ENCODE data around the gene RNF150.

RNF150 gene

DNA sequence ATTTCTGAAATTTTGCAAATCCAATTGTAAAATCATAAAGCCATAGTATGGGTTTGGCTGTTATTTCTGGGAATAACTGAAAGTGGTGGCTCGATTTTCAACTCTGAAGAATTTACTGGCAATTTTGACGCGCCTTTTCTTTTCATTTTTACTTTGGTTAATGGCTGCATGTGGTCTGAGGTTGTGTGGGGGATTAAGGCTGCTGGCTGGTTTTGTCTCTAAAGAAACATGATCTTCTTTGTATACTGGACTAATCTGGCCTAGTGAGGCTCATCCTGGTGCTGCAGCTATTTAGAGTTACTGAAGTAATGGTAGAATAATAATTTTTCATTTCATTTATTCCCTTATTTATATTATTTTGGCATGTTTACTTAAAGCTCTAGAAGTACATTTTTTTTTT lies 164.0 kb downstream of the RNF150 start:
- no peak for DNase-seq

DNA sequence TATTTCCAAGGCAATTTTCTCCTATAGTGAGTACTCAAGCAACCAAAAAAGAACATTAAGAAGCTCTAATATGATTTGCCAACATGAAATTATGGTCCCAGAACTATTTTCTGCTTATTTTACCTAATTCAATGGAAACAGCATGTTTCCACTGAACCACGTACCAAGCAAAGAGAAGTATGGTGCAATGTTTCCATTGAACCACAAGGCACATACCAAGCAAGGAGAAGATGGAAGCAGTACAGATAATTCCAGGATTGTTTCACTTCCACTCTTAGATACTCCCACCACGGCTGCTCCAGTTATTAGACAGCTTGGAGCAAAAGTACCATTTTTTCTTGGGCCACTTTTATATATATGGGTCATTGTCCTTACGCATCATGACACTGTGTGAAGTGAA lies 164.9 kb downstream of the RNF150 start:
- no peak for DNase-seq

DNA sequence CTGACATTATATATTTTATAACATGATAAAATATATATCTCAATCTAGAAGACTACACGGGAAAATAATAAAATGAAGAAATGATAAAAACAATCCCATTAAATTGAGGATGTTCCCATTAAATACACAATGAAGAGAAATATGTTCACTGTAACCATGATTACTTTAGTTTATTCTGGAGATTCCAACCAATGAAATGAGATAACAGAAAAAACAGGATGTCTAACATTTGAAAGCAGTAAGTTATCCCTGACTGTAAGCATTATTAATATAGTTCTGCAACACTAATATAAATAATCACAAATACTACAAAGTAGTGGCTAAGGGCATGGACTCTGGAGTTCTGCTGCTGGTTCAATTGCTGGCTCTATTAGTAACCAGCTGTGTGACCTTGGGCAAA lies 169.4 kb downstream of the RNF150 start:
- no peak for DNase-seq

DNA sequence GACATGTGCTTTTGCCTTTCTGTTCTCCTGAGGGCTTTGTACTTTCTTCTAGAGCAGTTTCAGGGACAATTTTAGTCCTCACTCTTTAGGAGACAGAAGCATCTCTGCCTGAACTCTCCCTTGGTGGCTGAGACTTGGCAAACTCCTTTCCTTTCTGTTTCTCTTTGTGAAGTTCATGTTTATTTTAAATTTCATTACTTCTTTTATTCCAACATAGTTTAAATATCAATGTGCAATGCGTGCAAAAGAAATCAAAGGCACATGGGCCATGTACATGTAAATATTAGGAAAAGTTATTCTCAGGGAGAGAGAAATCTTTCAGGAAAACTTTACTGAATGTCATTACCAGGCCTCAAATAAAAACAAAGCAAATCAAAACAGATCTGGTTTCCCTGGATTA lies 177.6 kb downstream of the RNF150 start:
- no peak for DNase-seq

DNA sequence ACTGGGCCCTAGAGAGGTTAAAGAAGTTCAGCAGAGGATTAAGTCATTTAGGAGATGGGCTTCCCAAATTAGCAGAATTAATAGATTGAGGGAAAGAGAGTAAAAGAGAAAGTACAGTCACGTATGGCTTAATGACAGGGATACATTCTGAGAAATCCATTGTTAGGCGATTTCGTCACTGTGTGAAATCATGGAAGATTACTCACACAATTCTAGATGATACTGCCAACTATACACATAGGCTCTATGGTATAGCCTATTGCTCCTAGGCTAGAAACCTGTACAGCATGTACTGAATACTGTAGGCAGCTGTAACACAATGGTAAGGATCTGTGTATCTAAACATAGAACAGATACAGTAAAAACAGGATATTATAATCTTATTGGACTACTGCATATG lies 180.6 kb downstream of the RNF150 start:
- DNase-seq, result no peak

DNA sequence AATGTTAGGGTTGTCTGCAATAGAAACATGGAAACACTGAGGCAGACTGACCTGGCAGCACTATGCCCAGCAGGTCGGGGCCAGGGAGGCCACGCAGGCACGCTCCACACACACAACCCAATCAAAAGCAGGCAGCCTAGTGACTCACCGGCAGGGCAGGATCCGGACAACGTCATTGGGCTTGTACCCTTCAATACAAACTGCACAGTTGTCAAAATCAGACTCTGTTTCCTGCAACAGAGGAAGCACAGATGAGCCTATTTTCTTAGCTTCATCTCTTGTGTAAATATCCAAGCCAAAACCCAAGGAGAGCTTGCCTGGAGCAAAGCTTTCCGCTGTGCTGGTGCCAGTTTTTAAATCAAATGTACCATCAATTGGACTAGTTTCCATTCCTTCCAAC lies 185.8 kb downstream of the RNF150 start:
- no peak for DNase-seq

DNA sequence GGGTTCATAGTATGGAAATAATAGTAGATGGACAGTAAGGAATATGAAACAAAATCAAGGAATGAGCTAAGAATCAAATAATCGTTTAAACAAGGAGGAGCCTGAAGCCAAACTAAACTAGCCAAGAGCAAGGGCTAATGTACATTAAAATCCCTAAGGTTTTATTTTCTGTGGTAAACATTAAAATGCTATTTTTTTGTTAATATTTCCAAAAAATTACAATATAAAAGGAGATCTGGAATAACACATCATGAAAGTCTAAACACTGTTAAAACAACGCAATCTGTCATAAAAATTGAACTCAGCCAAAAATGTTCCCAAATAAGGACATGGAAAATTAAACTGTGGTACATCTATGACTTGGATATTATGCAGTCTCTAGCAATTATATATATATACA lies 188.2 kb downstream of the RNF150 start:
- DNase-seq, result no peak

DNA sequence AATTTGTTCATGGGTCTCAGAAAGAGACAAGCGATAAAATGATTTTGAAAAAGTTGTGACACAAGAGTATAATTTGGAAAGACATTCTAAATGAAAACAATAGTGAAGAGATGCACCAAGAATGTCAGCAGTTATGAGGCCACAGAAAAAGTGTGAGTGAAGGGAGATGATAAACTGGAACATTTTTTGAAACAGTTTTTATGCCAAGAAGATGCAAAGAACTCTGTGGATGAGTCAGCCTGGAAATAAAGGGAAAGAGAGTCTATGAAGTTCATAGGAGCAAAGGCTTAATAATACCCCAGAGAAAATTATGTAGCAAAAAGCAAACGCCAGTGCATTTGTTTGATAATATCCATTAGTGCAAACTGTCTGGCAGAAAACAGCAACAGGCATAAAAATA lies 188.7 kb downstream of the RNF150 start:
- DNase-seq, result no peak

DNA sequence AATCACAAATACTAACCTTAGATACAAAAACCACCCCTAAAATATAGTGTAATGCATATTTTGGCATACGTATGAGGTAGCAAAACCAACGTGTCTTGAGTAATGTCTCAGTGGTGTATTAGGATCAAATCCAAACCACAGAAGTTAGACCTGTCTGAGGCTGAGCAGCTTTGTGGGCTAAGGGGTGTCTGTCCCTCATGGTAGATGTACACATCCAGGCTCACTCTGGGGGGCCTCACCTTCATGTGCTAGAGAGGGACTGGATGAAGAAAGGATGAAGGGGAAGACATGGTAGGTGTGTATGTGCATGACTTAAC lies 189.1 kb downstream of the RNF150 start:
- DNase-seq, result no peak

DNA sequence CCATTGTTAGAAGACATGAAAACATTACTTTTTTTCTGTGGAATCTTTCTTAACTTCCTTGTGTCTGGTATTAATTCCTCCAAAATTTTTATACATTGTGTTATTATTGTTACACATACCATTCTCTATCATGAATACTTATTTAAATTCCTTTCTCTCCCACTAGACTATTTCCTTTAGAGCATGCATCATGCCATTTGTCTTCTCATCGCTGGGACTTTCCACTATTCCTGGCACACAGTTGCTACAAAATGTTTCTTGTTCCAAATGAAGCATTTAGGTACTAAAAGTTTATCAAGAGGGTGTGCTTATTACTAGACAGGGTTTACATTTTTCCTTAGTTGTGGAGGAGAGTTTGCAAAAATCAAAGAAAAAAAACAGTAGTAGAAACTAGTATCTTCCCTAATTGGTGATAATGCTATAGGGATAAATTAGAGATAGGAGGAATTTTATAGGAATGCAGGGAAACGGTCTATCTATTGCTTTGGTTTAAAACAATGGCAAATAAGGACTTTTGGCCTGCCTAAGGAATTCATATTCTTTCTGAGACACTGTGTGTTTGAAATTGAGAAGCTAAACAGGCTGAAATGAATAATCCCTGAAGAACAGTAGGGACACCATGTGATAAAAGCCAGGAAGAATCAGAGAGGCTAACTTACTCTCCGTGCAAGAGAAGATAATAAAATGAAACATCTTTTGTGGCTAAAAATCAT lies 189.6 kb downstream of the RNF150 start:
- no peak for DNase-seq

DNA sequence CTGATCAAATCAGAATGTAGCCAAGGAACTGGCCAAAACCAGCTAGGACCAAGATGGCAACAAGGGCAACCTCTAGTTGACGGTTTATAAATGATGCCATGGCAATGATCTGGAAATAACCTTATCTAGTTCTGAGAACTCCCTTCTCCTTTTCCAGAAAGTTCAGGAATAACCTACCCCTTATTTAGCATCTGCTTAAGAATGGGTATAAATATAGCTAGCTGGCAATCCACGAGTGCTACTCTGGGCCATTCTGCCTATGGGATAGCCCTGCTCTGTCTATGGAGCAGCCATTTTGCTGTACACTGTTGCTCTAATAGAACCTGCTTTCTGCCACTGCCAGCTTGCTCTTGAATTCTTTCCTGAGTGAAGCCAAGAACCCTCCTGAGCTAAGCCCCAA lies 192.7 kb downstream of the RNF150 start:
- DNase-seq, result no peak

DNA sequence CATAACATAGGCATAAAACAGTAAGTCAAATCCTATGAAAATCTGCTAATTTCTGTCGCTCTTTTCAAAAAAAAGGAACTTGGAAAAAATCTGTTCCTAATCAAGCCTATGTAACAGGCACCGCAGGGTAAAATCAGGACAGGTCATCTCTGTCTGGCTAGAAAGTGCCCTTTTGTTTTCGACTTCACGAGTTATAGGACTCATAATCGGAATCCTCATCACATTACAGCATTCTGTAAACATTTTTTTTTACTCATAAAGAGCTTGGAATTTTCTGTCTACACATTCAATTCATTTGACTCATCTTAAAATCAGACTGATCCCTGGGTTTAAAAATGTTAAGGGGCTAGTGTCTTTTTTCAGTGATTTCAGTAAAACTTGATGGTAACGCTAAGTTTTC lies 195.4 kb downstream of the RNF150 start:
- no peak for DNase-seq

DNA sequence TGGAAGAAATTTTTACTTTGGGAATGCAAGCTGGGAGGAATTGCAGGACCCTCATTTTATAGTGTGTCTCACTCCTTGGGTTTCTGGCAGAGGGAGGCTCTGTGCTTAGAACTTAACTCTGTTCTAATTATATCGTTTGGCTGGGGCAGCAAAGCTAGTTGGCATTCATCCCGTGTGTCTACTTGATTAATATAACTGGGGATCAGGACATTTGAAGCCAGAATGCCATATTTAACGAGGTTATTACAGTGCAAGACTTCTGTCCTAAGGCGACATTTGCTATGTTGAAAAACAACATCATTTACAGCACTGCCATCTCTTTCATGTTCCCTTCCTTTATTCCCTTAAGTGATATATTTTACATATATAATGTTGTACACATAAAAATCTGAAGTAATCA lies 198.0 kb downstream of the RNF150 start:
- no peak for DNase-seq

DNA sequence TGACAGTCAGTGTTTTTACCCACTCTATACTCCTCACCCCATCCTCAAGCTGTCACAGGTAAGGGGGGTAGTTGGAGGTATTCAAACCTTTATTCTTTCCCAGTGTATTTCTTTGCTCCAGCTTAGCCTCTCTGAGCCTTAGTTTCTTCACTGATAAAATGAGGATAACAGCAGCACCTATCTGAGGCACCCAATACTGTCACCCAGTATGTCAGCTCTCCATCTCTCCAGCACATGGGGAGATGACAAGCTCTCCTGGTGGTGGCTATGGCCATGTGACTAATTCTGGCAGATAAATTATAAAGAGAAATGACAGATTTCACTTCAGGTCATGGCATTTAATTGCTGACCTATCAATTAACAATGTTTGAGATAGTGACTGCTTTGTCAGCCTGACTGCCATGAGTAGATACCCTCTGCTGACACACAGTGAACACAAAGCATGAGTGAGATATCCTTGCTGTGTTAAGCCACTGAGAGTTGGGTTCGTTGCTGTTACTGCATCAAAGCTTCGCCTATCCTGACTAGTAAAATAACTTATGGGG lies 200.7 kb downstream of the RNF150 start:
- no peak for DNase-seq

DNA sequence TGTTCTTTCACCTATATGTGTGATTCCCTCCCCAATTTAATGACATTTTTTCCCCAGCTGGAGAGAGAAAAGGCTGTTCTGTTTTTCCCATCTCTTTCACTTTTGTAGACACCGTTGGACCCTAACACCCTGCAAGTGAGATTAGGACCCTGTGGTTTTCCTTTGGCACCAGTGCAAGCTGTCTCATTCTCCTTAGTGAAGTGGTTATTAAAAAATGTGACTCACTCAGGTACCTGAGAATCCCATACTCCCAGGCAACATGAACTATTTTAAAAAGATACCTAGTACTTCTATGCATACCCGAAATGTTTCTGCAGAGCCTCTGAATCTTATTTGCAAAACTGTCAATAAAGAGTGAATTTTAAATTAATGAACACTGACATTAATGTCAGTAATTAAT lies 201.4 kb downstream of the RNF150 start:
- no peak for DNase-seq

DNA sequence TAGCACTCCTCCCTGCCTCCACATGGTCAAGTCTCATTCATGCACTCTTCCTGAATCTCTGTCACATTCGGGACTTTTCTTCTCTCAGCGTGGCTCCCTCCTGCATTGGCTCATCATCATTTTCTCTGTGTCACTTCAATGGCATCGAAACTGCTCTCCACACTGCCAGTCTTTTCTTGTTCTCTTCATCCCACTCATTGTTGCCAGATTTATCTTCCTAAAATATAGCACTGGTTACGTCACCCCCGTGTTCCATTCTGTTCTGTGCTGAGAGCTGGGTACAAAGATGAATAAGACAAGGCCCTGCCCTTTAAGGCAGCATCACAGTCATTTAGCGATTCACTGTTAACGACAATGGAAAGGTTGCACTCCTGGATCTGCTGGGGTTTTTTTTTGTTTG lies 202.7 kb downstream of the RNF150 start:
- DNase-seq, result no peak

DNA sequence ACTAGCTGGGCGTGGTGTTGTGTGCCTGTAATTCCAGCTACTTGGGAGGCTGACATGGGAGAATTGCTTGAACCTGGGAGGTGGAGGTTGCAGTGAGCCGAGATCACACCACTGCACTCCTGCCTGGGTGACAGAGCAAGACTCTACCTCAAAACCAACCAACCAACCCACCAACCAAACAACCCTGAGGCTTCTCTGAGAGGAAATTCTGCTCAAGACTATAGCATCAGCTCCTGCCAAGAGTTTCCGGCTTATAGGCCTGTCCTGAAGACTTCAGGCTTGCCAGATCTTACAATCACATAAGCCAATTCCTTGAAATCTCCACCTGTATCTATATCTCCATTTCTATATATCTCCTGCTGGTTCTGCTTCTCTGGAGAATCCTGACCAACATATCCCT lies 203.3 kb downstream of the RNF150 start:
- DNase-seq, result no peak

DNA sequence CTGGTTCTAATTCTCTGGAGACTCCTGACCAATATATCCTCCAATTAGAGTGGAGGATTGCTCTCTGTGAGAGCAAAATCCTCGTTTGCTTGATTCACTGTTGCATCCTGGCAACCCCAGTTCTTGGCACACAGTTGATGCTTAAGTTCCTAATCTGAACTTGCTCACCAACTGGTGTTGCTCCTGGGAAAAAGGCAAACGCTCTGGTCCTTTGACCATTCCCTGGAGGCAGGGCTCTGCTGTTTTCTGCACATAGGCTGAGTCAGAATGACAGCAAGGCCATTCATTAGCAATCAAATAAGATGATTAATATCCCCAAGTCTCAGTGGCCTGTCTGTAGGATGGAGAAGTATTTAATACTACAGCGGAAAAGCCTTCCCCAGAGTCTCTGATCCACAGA lies 204.4 kb downstream of the RNF150 start:
- DNase-seq, result no peak

DNA sequence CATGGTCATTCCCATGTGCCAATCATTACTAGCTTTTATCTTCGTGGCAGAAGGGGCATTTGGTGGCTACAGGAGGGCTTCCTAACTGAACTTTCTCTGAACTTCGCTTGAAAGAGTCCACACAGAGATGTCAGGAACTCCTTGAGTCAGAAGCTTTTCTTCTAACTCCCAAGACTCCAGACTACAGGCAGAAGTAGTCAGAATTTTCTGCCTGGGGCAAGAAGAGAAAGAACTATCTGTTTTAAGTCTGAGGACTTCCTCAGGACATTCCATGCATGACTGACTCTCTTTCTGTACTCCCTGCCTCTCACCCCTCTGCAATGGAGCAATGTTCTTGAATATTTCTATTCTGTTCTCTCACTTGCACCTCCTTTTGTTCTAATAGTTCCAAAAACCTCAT lies 206.6 kb downstream of the RNF150 start:
- no peak for DNase-seq

DNA sequence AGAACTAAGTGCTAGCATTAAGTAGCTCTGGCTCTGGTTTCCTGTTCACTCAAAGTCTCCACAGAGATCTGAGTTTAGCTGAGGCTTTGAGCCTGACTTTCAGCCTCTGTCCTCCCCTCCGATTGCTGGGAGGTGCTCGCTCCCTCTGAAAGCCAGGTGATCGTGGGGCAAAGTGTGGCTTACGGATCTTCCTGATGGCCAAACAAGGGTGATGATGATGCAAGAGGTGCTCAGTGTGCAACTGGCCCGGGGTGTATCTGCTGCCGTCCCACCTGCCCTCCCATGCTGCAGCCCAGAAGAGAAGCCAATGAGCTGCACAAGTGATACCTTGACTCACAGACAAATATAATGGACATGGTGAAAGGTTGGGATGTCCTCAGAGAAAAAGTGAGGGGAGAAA lies 207.9 kb downstream of the RNF150 start:
- no peak for DNase-seq

DNA sequence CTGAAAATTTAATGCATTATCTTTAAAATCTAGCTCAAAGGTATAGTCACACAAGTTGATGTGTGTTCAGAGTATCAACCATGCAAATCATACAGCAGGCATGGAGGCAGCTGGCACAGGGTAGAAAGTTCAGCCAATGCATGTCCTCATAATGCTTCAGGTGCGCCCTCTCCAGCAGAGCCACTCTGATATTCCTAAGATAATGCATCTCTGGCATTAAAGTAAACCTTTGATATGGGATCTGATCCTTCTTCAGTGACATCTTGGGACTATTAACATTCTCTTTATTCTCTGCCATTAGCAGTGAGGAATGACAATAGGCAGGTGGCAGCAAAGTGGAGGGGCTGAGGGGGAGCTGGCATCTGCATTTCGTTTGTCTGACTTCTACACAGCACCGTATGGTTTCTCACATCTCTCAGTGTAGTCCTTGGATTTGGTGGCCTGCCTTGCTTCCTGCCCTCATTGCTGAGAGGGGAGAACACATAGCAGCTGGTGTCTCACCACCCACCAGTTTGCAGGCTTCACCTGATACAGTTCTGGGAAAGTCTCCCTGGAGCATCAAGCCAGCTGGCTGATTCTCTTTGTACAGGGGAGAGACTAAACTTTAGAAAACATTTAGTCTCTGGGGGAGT lies 208.4 kb downstream of the RNF150 start:
- DNase-seq, result no peak

DNA sequence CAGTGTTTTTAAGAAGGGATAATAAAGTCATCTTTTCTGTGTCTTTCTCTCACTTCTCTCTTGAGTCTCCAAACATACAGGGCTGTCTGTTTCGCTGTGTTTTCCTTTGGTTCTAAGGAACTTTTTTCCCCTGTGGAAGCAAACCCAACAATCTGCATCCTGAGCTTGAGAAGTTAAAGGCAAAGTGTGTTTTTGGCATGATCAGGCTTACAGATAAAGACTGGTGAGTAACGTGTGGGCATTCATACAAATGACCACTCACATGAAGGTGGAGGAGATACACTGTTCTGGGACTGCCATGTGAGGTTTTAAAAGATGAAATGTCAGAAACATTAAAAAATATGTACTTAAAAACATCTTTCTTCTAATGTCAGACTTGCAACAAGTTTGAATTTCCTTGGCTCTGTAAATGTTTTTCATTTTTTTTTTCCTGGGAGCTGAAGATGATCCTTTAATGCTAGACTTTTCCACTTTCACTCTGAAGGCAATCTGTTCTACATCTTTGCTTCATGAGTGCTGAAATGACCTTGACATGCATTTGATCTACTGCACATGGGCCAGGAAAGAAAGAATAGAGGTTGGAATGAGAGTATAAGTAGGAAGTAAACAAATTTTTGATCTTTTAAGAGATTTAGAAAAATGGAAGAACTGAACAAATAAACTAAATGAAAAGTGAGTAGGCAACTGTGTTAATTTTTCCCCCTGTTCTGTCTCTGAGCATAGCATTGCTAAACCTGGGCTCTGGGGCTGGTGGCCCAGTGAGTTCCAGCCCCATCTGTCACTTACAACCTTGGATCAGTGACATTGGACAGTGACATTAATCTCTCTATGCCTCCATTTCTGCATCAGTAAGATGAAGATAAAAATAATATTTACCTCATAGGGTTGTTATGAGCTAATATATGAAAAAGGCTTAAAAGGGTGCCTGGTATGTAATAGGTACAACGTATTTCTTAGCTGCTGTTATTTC lies 226.0 kb downstream of the RNF150 start:
- DNase-seq, result no peak

DNA sequence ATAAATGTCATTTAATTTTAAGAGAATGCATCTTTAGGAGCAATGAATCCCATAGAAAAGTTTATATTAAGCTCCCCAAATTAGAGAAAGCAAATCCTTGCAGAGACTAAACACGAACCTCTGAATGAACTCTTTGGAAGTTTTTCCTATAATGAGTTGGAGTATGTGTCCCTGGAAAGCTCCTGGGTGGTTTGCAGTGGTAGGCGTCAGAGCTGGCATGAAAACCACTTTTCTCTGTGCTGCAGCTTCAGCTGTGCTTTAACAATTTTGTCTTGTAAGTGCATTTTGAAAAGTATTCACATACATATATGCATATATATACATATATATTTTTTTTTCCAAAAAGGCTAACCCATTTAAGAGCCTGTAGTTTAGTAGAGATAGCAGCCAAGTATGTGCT lies 228.4 kb downstream of the RNF150 start:
- DNase-seq, result no peak
